ENCODE data around the gene PRICKLE1. TPM values are rescaled to one million over a fixed set of nuclear protein-coding genes. Genes with fewer than 3 reads are reported as not detected.
"Not testable (repeated sequence)": the region's sequence is repeated elsewhere in the genome, so short reads cannot be mapped to it uniquely, and the experiment has no call there.

PRICKLE1 gene
- total RNA-seq, 3 donors from 2014 or later (not counting 1 experiment from before 2014, with no cell fraction given), result 0.15 to 0.34 TPM; not detected in 1

DNA sequence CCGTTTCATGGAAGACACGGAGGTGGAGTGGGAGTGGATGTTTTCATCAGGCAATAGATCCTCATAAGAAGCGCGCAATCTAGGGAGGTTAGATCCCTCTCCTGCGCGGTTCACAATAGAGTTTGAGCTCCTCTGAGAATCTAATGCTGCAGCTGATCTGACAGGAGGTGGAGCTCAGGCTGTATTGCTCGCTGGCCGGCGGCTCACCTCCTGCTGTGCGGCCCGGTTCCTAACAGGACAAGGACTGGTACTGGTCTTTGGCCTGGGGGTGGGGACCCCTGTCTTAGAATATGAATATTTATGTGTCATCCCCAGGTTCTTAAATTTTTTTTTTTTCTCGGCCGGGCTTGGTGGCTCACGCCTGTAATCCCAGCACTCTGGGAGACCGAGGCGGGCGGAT, 36.7 kb downstream of the PRICKLE1 start:
- 72% methylated on average over 17 of the region's 17 CpGs for WGBS (ENCODE audit: insufficient coverage)
- Histone ChIP-seq H3K36me3 (ENCODE audit: control insufficient read depth, insufficient read depth, low read length) (no peaks in the 10 kb centered on the region), H3K27me3 (ENCODE audit: control insufficient read depth, insufficient read depth, low read length) (peaks cover 2% of the 10 kb centered on the region), H3K27ac (ENCODE audit: low read length) (no peak overlapping the region), H3K4me3 (ENCODE audit: low read length) (no peak overlapping the region), H3K9me3 (ENCODE audit: control insufficient read depth, insufficient read depth, low read length) (no peaks in the 10 kb centered on the region), H3K4me1 (ENCODE audit: control insufficient read depth, insufficient read depth, low read length) (no peaks in the 10 kb centered on the region)
- Mint-ChIP-seq H3K4me3 (no peak overlapping the region), H3K27me3 (ENCODE audit: low read depth in 2 of 2) (peaks cover 0 to 5% of the 10 kb centered on the region in 2 donors), H3K4me1 (no peaks in the 10 kb centered on the region), H3K36me3 (no peaks in the 10 kb centered on the region), H3K27ac (no peak overlapping the region), H3K9me3 (peaks cover 0 to 3% of the 10 kb centered on the region in 2 donors)
- ATAC-seq (no peak), DNase-seq (no peak)
- intact Hi-C loops (cut with micrococcal nuclease), result no loop called here
- TF ChIP-seq, protein P1, sequence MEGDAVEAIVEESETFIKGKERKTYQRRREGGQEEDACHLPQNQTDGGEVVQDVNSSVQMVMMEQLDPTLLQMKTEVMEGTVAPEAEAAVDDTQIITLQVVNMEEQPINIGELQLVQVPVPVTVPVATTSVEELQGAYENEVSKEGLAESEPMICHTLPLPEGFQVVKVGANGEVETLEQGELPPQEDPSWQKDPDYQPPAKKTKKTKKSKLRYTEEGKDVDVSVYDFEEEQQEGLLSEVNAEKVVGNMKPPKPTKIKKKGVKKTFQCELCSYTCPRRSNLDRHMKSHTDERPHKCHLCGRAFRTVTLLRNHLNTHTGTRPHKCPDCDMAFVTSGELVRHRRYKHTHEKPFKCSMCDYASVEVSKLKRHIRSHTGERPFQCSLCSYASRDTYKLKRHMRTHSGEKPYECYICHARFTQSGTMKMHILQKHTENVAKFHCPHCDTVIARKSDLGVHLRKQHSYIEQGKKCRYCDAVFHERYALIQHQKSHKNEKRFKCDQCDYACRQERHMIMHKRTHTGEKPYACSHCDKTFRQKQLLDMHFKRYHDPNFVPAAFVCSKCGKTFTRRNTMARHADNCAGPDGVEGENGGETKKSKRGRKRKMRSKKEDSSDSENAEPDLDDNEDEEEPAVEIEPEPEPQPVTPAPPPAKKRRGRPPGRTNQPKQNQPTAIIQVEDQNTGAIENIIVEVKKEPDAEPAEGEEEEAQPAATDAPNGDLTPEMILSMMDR (IDR thresholded peaks at IDR 0.05), result no peak

DNA sequence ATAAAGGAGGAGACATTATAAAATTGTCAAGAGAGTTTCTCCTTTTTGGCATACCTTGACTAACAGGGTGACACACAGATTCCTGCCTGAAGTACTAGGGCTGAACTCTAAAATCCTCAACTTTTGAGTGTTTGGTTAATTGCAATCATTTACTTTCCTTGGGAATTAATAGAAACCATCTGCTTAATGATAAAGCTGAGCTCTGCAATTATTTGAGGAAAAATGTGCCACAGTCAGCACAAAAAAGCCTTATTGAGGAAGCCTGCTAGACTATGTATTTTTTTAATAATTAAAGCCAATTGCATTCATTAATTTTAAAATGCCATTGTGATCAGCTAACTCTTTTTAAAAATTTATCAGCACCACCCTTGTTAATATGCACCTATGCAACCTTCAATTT, 38.7 kb downstream of the PRICKLE1 start:
- intact Hi-C loops (cut with micrococcal nuclease), result no loop called here
- no peak overlapping the region for H3K27ac ChIP-seq (ENCODE audit: low read length)
- Mint-ChIP-seq H3K36me3 (no peaks in the 10 kb centered on the region), H3K27me3 (ENCODE audit: low read depth in 2 of 2) (peaks cover 0 to 5% of the 10 kb centered on the region in 2 donors), H3K4me1 (no peaks in the 10 kb centered on the region), H3K9me3 (peaks cover 0 to 3% of the 10 kb centered on the region in 2 donors), H3K27ac (no peak overlapping the region), H3K4me3 (no peak overlapping the region)
- H3K9me3 ChIP-seq (ENCODE audit: control insufficient read depth, insufficient read depth, low read length), result no peaks in the 10 kb centered on the region
- TF ChIP-seq, protein P1 (IDR thresholded peaks at IDR 0.05), result no peak
- no peaks in the 10 kb centered on the region for H3K4me1 ChIP-seq (ENCODE audit: control insufficient read depth, insufficient read depth, low read length)
- H3K27me3 ChIP-seq (ENCODE audit: control insufficient read depth, insufficient read depth, low read length), result peaks cover 2% of the 10 kb centered on the region
- H3K36me3 ChIP-seq (ENCODE audit: control insufficient read depth, insufficient read depth, low read length), result no peaks in the 10 kb centered on the region
- no peak overlapping the region for H3K4me3 ChIP-seq (ENCODE audit: low read length)
- DNase-seq, result no peak
- ATAC-seq, result no peak

DNA sequence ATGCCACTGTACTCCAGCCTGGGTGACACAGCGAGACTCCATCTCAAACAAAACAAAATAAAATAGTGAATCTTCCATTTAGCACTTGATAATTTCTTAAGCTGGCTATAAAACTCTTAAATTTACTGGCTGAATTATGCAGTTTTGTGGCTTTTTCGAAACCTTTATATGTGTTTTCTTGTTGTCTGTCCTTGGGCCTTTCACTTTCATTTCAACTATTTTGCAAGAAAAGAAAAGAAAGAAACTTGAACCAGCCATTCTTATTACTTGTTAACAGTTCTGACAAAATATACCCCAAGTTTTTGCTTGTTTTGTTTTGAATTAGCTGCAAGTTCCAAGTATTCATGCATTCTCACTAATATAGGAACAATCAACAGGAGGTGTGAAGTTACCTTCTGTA, 42.8 kb downstream of the PRICKLE1 start:
- peaks cover 2% of the 10 kb centered on the region for H3K27me3 ChIP-seq (ENCODE audit: control insufficient read depth, insufficient read depth, low read length)
- no peak overlapping the region for H3K27ac Mint-ChIP-seq
- no peaks in the 10 kb centered on the region for H3K4me1 Mint-ChIP-seq
- no peaks in the 10 kb centered on the region for H3K36me3 ChIP-seq (ENCODE audit: control insufficient read depth, insufficient read depth, low read length)
- H3K9me3 Mint-ChIP-seq, result peaks cover 2 to 3% of the 10 kb centered on the region in 2 donors
- H3K36me3 Mint-ChIP-seq, result no peaks in the 10 kb centered on the region
- ATAC-seq (no peak), DNase-seq (no peak)
- TF ChIP-seq, protein P1 (IDR thresholded peaks at IDR 0.05), result no peak
- no peaks in the 10 kb centered on the region for H3K9me3 ChIP-seq (ENCODE audit: control insufficient read depth, insufficient read depth, low read length)
- no peak overlapping the region for H3K27ac ChIP-seq (ENCODE audit: low read length)
- intact Hi-C loops (cut with micrococcal nuclease), result no loop called here
- no peak overlapping the region for H3K4me3 ChIP-seq (ENCODE audit: low read length)
- no peaks in the 10 kb centered on the region for H3K4me1 ChIP-seq (ENCODE audit: control insufficient read depth, insufficient read depth, low read length)
- no peak overlapping the region for H3K4me3 Mint-ChIP-seq
- H3K27me3 Mint-ChIP-seq (ENCODE audit: low read depth in 2 of 2), result peaks cover 0 to 5% of the 10 kb centered on the region in 2 donors
- WGBS (ENCODE audit: insufficient coverage), result 86% methylated on average over 1 of the region's 2 CpGs

DNA sequence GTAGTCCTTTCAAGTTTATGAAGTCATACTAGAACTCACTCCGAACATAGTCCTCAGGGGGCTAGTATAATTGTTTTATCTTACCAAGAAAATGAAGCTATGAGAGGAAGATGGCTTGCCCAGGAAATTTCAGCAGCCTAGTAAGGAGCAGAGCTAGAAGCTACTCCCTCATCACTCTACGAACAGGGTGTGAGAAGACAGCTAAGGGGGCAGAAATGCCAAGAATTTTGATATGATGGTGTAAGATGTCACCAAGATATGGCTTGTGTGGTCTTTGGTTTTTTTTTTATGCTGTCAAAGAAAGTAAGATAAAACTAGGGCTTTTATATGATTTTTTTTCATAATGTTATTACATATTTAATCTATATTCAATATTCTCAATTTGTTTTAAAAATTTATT, 47.6 kb downstream of the PRICKLE1 start:
- TF ChIP-seq, protein P1 (IDR thresholded peaks at IDR 0.05), result no peak
- Mint-ChIP-seq H3K27ac (no peak overlapping the region), H3K36me3 (no peaks in the 10 kb centered on the region), H3K4me1 (no peaks in the 10 kb centered on the region), H3K27me3 (ENCODE audit: low read depth in 2 of 2) (no peaks in the 10 kb centered on the region), H3K9me3 (peaks cover 0 to 2% of the 10 kb centered on the region in 2 donors), H3K4me3 (no peak overlapping the region)
- no peak overlapping the region for H3K4me3 ChIP-seq (ENCODE audit: low read length)
- H3K36me3 ChIP-seq (ENCODE audit: control insufficient read depth, insufficient read depth, low read length), result no peaks in the 10 kb centered on the region
- no peak for ATAC-seq
- intact Hi-C loops (cut with micrococcal nuclease), result no loop called here
- no peaks in the 10 kb centered on the region for H3K9me3 ChIP-seq (ENCODE audit: control insufficient read depth, insufficient read depth, low read length)
- H3K27me3 ChIP-seq (ENCODE audit: control insufficient read depth, insufficient read depth, low read length), result no peaks in the 10 kb centered on the region
- no peak for DNase-seq
- H3K27ac ChIP-seq (ENCODE audit: low read length), result no peak overlapping the region
- no peaks in the 10 kb centered on the region for H3K4me1 ChIP-seq (ENCODE audit: control insufficient read depth, insufficient read depth, low read length)
- 100% methylated on average over 1 of the region's 2 CpGs for WGBS (ENCODE audit: insufficient coverage)

DNA sequence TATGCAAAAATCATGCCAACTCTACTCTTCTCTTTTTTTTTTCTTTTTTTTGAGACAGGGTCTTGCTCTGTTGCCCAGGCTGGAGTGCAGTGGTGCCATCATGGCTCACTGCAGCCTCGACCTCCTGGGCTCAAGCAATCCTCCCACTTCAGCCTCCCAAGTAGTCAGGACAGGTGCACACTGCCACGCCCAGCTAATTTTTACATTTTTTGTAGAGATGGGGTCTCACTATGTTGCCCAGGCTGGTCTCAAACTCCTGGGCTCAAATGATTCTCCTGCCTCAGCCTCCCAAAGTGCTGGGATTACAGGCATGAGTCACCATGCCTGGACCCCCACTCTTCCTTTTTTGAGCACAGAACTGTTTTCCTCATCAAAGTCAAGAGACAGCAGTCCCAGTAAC, 48.2 kb downstream of the PRICKLE1 start:
- H3K4me3 ChIP-seq (ENCODE audit: low read length); H3K27ac Mint-ChIP-seq; H3K4me1 ChIP-seq (ENCODE audit: control insufficient read depth, insufficient read depth, low read length); H3K9me3 ChIP-seq (ENCODE audit: control insufficient read depth, insufficient read depth, low read length); H3K36me3 ChIP-seq (ENCODE audit: control insufficient read depth, insufficient read depth, low read length); intact Hi-C loops (cut with micrococcal nuclease); DNase-seq; ATAC-seq; H3K4me3 Mint-ChIP-seq; H3K27me3 Mint-ChIP-seq (ENCODE audit: low read depth in 2 of 2); H3K36me3 Mint-ChIP-seq; H3K4me1 Mint-ChIP-seq; H3K27ac ChIP-seq (ENCODE audit: low read length); H3K27me3 ChIP-seq (ENCODE audit: control insufficient read depth, insufficient read depth, low read length); H3K9me3 Mint-ChIP-seq: not testable (repeated sequence)
- 22% methylated on average over 2 of the region's 2 CpGs for WGBS (ENCODE audit: insufficient coverage)

Measured in natural killer cell (primary cell).